T-helper 2 cell treated with Interferon-gamma antibody and Interleukin-4, amounts not matched to agents 5 μg/mL and 100 μg/mL, for 36 hours (primary cell): ENCODE measurements around the gene SCN2B.

Experiments used
- DNase-seq: peaks from one replicate; pipeline ENCODE4 v3.0.0; 2021; ENCODE audit warnings: low spot score
- H3K27ac Mint-ChIP-seq: one replicate; pipeline ENCODE4 v1.8.0; 2021; ENCODE audit warnings: mild to moderate bottlenecking, mixed read lengths
- H3K27me3 Mint-ChIP-seq: one replicate; pipeline ENCODE4 v1.8.0; 2021; ENCODE audit warnings: low read depth, mixed read lengths
- H3K36me3 Mint-ChIP-seq: one replicate; pipeline ENCODE4 v1.8.0; 2021; ENCODE audit warnings: low read depth, mixed read lengths
- H3K4me1 Mint-ChIP-seq: one replicate; pipeline ENCODE4 v1.8.0; 2021; ENCODE audit warnings: low read depth, mixed read lengths
- H3K4me3 Mint-ChIP-seq: one replicate; pipeline ENCODE4 v1.8.0; 2022; ENCODE audit warnings: mild to moderate bottlenecking, moderate library complexity, mixed read lengths
- H3K9me3 Mint-ChIP-seq: one replicate; pipeline ENCODE4 v1.8.0; 2021; ENCODE audit warnings: mixed read lengths

The SCN2B gene

DNA sequence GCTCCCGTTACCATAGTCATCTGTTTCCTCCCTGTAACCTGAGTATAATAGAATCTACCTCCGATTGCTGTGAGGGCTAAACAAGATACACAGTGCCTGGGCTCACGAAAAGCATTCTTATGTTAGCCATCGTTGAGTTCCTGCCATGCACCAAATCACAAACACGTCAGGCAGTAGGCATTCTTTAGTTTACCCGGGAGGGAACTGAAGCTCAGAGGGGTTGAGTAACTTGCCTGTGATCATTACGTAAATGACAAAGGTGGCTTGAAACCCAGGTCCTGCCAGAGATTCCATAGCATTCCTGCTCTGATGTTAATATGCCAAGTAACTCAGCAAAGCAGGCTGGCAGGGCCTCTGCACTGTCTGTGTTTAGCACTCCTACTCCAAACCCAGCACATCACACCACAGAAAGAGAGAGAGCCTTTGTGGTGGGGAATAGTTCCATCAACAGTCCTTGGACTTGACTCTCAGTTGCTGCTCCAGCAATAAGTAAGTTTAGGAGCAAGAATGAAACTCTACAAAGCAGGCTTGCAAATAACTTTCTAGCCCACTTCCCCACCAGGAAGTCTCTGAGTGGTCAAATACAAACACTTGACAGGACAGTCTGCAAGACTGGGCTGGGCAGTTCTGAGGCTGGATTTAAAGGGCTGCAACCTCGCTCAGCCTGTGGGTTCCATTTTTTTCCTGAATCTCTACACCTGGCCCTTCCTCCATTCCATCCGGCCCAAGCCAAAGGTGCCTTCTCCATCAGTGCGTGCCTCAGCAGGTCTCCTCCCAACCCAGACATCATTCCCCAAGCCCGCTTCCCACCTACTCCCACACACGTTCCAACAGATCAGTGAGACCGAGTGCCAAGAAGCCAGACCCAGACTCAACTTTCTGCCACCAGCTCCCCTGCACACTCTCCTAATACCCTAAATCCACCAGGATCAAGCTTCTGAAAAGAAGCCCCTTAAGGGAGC is 1.1 kb downstream of the SCN2B start:
- Mint-ChIP-seq H3K36me3 (no peaks in the 10 kb centered on the region), H3K9me3 (no peaks in the 10 kb centered on the region), H3K4me1 (peaks cover 3% of the 10 kb centered on the region), H3K4me3 (no peak overlapping the region), H3K27ac (no peak overlapping the region), H3K27me3 (peaks cover 17% of the 10 kb centered on the region)
- DNase-seq: no peak

GRCh38 chr11:118174006-118174567 is 2.4 kb downstream of the SCN2B start:
- no peaks in the 10 kb centered on the region for H3K36me3 Mint-ChIP-seq
- no peaks in the 10 kb centered on the region for H3K9me3 Mint-ChIP-seq
- H3K4me1 Mint-ChIP-seq: peaks cover 3% of the 10 kb centered on the region
- no peak for DNase-seq
- H3K27ac Mint-ChIP-seq: no peak overlapping the region
- peaks cover 17% of the 10 kb centered on the region for H3K27me3 Mint-ChIP-seq
- no peak overlapping the region for H3K4me3 Mint-ChIP-seq

GRCh38 chr11:118172356-118172755 is 4.1 kb downstream of the SCN2B start:
- peaks cover 3% of the 10 kb centered on the region for H3K4me1 Mint-ChIP-seq
- no peak overlapping the region for H3K27ac Mint-ChIP-seq
- H3K36me3 Mint-ChIP-seq: no peaks in the 10 kb centered on the region
- no peak for DNase-seq
- no peaks in the 10 kb centered on the region for H3K9me3 Mint-ChIP-seq
- H3K4me3 Mint-ChIP-seq: no peak overlapping the region
- peaks cover 20% of the 10 kb centered on the region for H3K27me3 Mint-ChIP-seq

DNA sequence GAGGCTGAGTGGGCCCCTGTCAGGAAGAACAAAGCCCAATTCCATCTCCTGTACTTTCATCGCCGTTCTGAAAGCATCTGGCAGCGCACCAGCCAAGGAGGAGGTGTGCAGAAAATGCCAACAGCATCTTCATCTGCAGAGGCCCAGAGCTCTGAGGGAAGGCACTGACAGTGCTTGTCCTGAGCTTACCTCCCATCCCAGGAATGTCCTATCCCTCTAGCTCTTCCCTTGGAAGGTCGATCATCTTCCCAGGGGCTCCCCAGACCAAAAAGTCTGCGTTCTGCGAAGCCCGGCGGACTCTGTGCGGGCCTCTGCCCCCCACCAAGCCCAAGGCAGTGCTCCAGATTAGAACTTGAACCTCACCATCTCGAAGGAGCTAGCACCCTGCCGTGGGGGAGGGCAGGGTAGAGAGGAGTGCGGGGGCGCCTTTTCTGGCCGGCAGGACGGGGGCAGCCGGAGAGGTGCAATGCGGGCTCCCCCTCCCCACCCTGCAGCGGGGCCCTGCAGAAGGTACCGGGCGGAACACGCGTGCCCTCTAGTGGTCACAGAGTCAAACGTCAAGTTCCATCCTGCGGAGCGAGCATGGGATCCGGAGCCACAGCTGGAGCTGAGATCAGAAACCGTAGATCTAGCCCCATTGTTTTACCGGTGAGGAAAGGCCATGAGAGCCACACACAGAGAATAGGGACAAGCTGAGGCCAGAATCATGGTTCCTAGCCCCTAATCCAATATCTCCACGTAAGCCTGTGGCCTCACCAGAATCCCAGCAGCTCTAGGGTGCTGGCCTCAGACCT is 5.0 kb downstream of the SCN2B start:
- Mint-ChIP-seq H3K27me3 (peaks cover 16% of the 10 kb centered on the region), H3K36me3 (no peaks in the 10 kb centered on the region), H3K27ac (no peak overlapping the region), H3K4me3 (no peak overlapping the region), H3K9me3 (no peaks in the 10 kb centered on the region), H3K4me1 (peaks cover 3% of the 10 kb centered on the region)
- peak; percentile 64 for DNase-seq

DNA sequence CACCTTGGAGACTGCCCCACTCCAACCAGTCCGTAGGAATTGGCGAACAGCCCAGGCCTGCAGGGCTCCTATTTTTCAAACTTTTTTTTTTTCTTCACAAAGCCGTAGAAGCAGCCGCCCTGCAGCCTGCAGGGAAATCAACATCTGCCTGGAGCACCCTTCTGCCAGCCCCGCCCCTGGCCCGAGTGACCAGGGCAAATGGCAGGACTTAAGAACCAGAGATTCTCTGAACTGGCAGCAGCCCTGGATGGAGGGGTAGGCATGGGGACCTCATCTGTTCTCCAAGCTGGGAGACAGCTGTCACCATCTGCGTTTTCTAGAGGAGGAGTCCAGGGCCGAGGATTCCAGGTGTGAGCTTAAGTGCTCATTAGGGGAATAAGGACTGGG is 5.6 kb downstream of the SCN2B start:
- no peak overlapping the region for H3K27ac Mint-ChIP-seq
- H3K9me3 Mint-ChIP-seq: no peaks in the 10 kb centered on the region
- DNase-seq: no peak
- H3K4me3 Mint-ChIP-seq: no peak overlapping the region
- peaks cover 10% of the 10 kb centered on the region for H3K27me3 Mint-ChIP-seq
- peaks cover 3% of the 10 kb centered on the region for H3K4me1 Mint-ChIP-seq
- H3K36me3 Mint-ChIP-seq: no peaks in the 10 kb centered on the region

GRCh38 chr11:118170231-118170630 is 6.2 kb downstream of the SCN2B start:
- Mint-ChIP-seq H3K4me3 (no peak overlapping the region), H3K4me1 (peaks cover 2% of the 10 kb centered on the region), H3K27ac (no peak overlapping the region), H3K9me3 (no peaks in the 10 kb centered on the region), H3K36me3 (no peaks in the 10 kb centered on the region), H3K27me3 (peaks cover 4% of the 10 kb centered on the region)
- no peak for DNase-seq

DNA sequence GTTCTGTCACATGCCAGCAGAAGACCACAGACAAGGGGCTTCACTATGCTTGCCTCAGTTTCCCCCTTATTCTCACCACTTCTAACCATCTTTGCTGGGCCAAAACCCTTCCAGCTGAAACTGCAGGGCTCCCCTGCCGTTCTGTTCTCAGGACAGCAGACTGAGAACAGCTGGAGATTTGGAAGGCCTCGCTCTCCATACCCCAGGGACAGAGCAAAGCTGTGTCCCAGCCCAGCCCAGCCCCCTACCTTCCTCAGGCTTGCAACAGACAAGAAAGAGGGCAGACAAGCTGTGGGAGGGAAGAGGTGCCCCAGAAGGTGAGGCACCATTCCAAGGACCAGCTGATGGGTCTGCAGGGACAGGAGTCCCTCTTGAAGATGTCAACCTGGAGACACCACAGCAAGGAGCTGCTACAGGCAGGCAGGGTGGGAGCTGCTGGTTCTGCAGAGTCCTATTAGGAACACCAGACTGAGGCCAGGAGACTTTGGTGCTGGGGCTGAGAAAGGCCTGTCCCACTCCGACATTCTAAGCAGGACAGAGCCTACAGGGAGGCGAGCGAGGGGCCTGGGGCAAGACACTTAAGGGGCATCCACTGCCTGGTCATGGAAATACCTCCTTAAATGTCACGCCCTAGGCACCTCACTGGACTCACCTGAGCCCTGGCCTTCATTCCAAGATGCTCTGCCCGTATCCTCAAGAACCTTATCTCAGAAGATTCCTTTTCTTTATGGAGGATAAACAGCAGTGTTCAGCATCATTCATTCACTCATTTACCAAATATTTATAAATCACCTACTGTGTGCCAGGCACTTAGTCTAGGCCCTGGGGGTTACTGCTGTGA is 6.9 kb downstream of the SCN2B start:
- Mint-ChIP-seq H3K9me3 (no peaks in the 10 kb centered on the region), H3K27me3 (peaks cover 6% of the 10 kb centered on the region), H3K4me1 (peaks cover 2% of the 10 kb centered on the region), H3K27ac (no peak overlapping the region), H3K4me3 (no peak overlapping the region), H3K36me3 (no peaks in the 10 kb centered on the region)
- DNase-seq: no peak

DNA sequence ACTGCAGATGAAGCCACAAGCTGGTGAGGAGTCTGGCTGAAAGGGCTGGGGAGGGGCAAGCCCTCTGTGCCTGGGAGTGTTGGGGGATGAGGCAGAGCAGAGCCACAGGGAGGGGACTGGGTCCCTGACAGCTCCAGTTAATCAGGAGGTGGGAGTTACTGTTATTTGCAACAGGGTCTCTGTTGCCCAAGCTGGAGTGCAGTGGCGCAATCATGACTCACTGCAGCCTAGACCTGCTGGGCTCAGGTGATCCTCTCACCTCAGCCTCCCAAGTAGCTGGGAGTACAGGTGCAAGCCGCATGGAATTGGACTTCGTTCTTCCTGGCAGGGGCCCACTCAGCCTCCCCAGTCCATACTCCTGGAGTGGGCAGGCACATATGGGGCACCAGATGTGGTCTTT is 7.7 kb downstream of the SCN2B start:
- H3K4me3 Mint-ChIP-seq: no peak overlapping the region
- DNase-seq: no peak
- H3K4me1 Mint-ChIP-seq: peaks cover 2% of the 10 kb centered on the region
- no peaks in the 10 kb centered on the region for H3K36me3 Mint-ChIP-seq
- H3K9me3 Mint-ChIP-seq: no peaks in the 10 kb centered on the region
- no peak overlapping the region for H3K27ac Mint-ChIP-seq
- peaks cover 8% of the 10 kb centered on the region for H3K27me3 Mint-ChIP-seq

GRCh38 chr11:118168316-118168715 is 8.1 kb downstream of the SCN2B start:
- Mint-ChIP-seq H3K9me3 (no peaks in the 10 kb centered on the region), H3K27me3 (peaks cover 11% of the 10 kb centered on the region), H3K36me3 (no peaks in the 10 kb centered on the region), H3K27ac (no peak overlapping the region), H3K4me1 (peaks cover 2% of the 10 kb centered on the region), H3K4me3 (no peak overlapping the region)
- DNase-seq: no peak

- H3K27ac Mint-ChIP-seq: no peak overlapping the region
- H3K27me3 Mint-ChIP-seq: peaks cover 14% of the 10 kb centered on the region
- H3K4me1 Mint-ChIP-seq: peaks cover 2% of the 10 kb centered on the region
- no peaks in the 10 kb centered on the region for H3K9me3 Mint-ChIP-seq
- DNase-seq: no peak
- no peaks in the 10 kb centered on the region for H3K36me3 Mint-ChIP-seq
- no peak overlapping the region for H3K4me3 Mint-ChIP-seq
These were observed 8.5 kb downstream of the SCN2B start for GRCh38 chr11:118167906-118168305.

DNA sequence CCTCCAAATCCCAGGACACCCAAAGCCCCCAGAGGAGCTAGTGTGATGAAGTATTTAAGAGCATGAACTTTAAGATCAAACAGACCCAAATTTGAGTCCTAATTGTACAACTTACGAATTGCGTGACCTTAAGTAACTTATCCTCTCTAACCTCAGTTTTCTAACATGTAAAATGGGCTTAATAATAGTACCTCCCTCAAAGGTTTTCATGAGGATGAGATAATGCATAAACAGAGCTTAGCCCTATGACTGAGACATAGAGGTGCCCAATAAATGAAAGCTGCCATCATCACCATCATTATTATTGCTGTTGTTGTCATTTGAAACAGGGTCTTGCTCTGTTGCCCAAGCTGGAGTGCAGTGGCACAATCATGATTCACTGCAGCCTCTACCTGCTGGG is 9.2 kb downstream of the SCN2B start:
- peaks cover 19% of the 10 kb centered on the region for H3K27me3 Mint-ChIP-seq
- H3K27ac Mint-ChIP-seq: no peak overlapping the region
- H3K4me3 Mint-ChIP-seq: no peak overlapping the region
- H3K4me1 Mint-ChIP-seq: peaks cover 2% of the 10 kb centered on the region
- no peak for DNase-seq
- H3K36me3 Mint-ChIP-seq: no peaks in the 10 kb centered on the region
- H3K9me3 Mint-ChIP-seq: no peaks in the 10 kb centered on the region

DNA sequence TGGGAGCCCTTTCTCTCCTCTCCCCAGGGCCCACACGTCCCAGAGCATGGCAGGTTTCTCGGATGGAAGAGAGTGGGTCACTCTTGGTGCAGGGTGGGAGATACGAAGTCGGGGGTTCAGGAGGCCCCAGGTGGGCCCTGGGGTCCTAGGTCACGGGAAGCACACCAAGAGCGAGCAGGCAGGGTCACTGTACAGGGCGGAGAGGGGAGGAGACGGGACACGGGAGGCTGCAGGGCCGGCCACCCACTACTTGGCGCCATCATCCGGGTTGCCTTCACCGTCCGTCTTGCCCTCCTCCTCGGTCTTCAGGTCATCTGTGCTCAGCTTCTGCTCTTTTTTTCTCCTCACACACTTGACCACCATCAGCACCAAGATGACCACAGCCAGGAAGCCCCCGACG is 9.8 kb downstream of the SCN2B start:
- peaks cover 19% of the 10 kb centered on the region for H3K27me3 Mint-ChIP-seq

DNA sequence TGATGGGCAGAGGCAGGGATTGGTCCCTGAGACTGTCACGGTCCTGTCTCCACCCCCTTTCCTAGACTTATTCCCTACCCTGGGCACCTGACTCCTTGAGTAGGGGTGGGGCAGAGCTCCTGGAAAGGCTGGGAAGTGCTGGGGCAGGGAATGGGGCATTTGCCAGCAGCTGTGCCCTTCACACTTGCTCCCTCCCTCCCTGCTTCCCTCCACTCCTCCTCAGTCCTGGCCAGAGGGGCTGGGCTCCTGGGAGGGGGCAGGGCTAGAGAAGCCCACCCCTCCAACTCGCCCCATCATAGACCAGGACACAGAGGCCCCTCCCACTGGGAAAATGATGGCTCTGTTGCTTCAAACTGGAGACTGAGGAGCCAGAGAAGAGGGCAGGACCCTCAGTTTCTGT is 11.6 kb downstream of the SCN2B start:
- Mint-ChIP-seq H3K36me3 (no peaks in the 10 kb centered on the region), H3K9me3 (no peaks in the 10 kb centered on the region), H3K27me3 (peaks cover 22% of the 10 kb centered on the region), H3K27ac (no peak overlapping the region), H3K4me1 (no peaks in the 10 kb centered on the region), H3K4me3 (no peak overlapping the region)
- DNase-seq: no peak

More for the DNA sequence above, 9.8 kb downstream of the SCN2B start:
- no peak overlapping the region for H3K4me3 Mint-ChIP-seq
- no peak overlapping the region for H3K27ac Mint-ChIP-seq
- H3K9me3 Mint-ChIP-seq: no peaks in the 10 kb centered on the region
- no peak for DNase-seq
- peaks cover under 1% of the 10 kb centered on the region for H3K4me1 Mint-ChIP-seq
- H3K36me3 Mint-ChIP-seq: no peaks in the 10 kb centered on the region
